B cell (primary cell): ENCODE measurements around the gene IGF1. TPM values are rescaled to one million over a fixed set of nuclear protein-coding genes. Genes with fewer than 3 reads are reported as not detected.

Experiments
- ATAC-seq: fragments of 200-7000 bp; cut with Tn5 transposase; one replicate; pipeline ENCODE4 v1.10.0; 2021; ENCODE audit warnings: low read depth, mild to moderate bottlenecking, moderate number of reproducible peaks, moderate library complexity
- CTCF ChIA-PET: fragments of 350-600 bp; sonication (Branson Sonifier 250); formaldehyde crosslinking; loops from one replicate; lab custom pipeline; 2021; ENCODE audit warnings: antibody characterized with exemption, inconsistent platforms; lab: Charles Lee
- POLR2A ChIA-PET: fragments of 350-600 bp; sonication (Branson Sonifier 250); formaldehyde crosslinking; loops from one replicate; lab custom pipeline; 2021; ENCODE audit warnings: antibody characterized with exemption; lab: Charles Lee
- DNase-seq: peaks from one replicate; pipeline ENCODE4 v3.0.0; 2013
- H2AFZ ChIP-seq: 2 replicates; pipeline ENCODE4 v1.6.1; 2012; ENCODE audit warnings: mild to moderate bottlenecking, low read depth, low read length; ENCODE audit not compliant: insufficient read depth, poor library complexity, severe bottlenecking
- H3K27ac ChIP-seq, 2 donors: 1 replicate in 1 of 2; 2 replicates in 1 of 2; pipeline ENCODE4 v1.5.1; 2012 to 2013; ENCODE audit warnings: low read length in 2 of 2, mild to moderate bottlenecking in 2 of 2, moderate library complexity in 1 of 2
- H3K27me3 ChIP-seq, 4 experiments: fragments of 200-600 bp in 1 of 4; sonication (generic) in 1 of 4; replicated peaks in 1 of 4; 1 replicate in 2 of 4; 2 replicates in 2 of 4; pipeline versions ENCODE4 v1.6.1 to v1.7.0; 2013 to 2016; ENCODE audit warnings: low read length in 3 of 4, mild to moderate bottlenecking in 2 of 4, mixed read lengths in 1 of 4, moderate library complexity in 1 of 4; ENCODE audit not compliant: insufficient read depth in 4 of 4, control insufficient read depth in 3 of 4; ENCODE audit errors: control extremely low read depth in 1 of 4
- H3K36me3 ChIP-seq, 2 experiments: replicated peaks in 1 of 2; 1 replicate in 1 of 2; 2 replicates in 1 of 2; pipeline versions ENCODE4 v1.6.1 to v1.7.1; 2013; ENCODE audit warnings: low read length in 1 of 2; ENCODE audit not compliant: insufficient read depth in 2 of 2, control insufficient read depth in 1 of 2; ENCODE audit errors: control extremely low read depth in 1 of 2, extremely low read depth in 1 of 2
- H3K4me1 ChIP-seq, 2 donors: fragments of 200-600 bp in 1 of 2; sonication (generic) in 1 of 2; 1 replicate in 1 of 2; 2 replicates in 1 of 2; pipeline versions ENCODE4 v1.5.1 to v1.6.1; 2013 to 2017; ENCODE audit warnings: low read length in 2 of 2; ENCODE audit not compliant: control insufficient read depth in 2 of 2, insufficient read depth in 2 of 2
- H3K4me2 ChIP-seq: replicated peaks from 2 replicates; pipeline ENCODE3; 2012; ENCODE audit warnings: mild to moderate bottlenecking, low read depth, low read length; ENCODE audit not compliant: poor library complexity, severe bottlenecking
- H3K4me3 ChIP-seq, 5 experiments: fragments of 200-600 bp in 1 of 5; sonication (generic) in 1 of 5; 1 replicate in 3 of 5; 2 replicates in 2 of 5; pipeline versions ENCODE4 v1.5.1 to v1.7.0; 2011 to 2016; ENCODE audit warnings: low read length in 4 of 5, mild to moderate bottlenecking in 4 of 5, low read depth in 2 of 5, control low read depth in 1 of 5, moderate library complexity in 1 of 5; ENCODE audit not compliant: insufficient read depth in 1 of 5; ENCODE audit errors: control extremely low read depth in 1 of 5, extremely low read depth in 1 of 5
- H3K79me2 ChIP-seq: fragments of 200-600 bp; sonication (generic); one replicate; pipeline ENCODE4 v1.6.0; 2016; ENCODE audit warnings: low read length; ENCODE audit not compliant: control insufficient read depth, insufficient read depth
- H3K9ac ChIP-seq: fragments of 200-600 bp; sonication (generic); 2 replicates; pipeline ENCODE4 v1.6.1; 2017; ENCODE audit warnings: mild to moderate bottlenecking, low read length, moderate library complexity
- H3K9me3 ChIP-seq, 3 donors: one replicate each; pipeline versions ENCODE4 v1.6.1 to v1.7.1; 2013; ENCODE audit warnings: low read length in 2 of 3; ENCODE audit not compliant: control insufficient read depth in 2 of 3, insufficient read depth in 1 of 3; ENCODE audit errors: control extremely low read depth in 1 of 3
- H4K20me1 ChIP-seq: 2 replicates; pipeline ENCODE4 v1.6.0; 2012; ENCODE audit warnings: mild to moderate bottlenecking, low read length; ENCODE audit not compliant: insufficient read depth, control insufficient read depth, poor library complexity, severe bottlenecking
- H3K27ac Mint-ChIP-seq: one replicate; pipeline ENCODE4 v1.8.0; 2021; ENCODE audit warnings: mixed read lengths
- H3K27me3 Mint-ChIP-seq: one replicate; pipeline ENCODE4 v1.8.0; 2021; ENCODE audit warnings: mixed read lengths
- H3K4me1 Mint-ChIP-seq: one replicate; pipeline ENCODE4 v1.8.0; 2021; ENCODE audit warnings: mixed read lengths
- H3K4me3 Mint-ChIP-seq: one replicate; pipeline ENCODE4 v1.8.0; 2021; ENCODE audit warnings: mixed read lengths
- H3K9me3 Mint-ChIP-seq: one replicate; pipeline ENCODE4 v1.8.0; 2022; ENCODE audit warnings: mixed read lengths; ENCODE audit not compliant: insufficient read depth
- EZH2 ChIP-seq: IDR thresholded peaks from 2 replicates; pipeline ENCODE4 v1.6.1; 2012; ENCODE audit warnings: borderline replicate concordance, low read depth, mild to moderate bottlenecking, moderate library complexity, low read length; ENCODE audit not compliant: insufficient read depth, poor library complexity, severe bottlenecking
- WGBS: methylation state at CpG from one replicate; pipeline ENCODE4 v1.1.5; 2013; ENCODE audit warnings: missing lambda C conversion rate; ENCODE audit not compliant: insufficient coverage; 5-methylcytosine and 5-hydroxymethylcytosine counted together
- intact Hi-C: fragments of 100-400 bp; cut with micrococcal nuclease; formaldehyde crosslinking; loops from one replicate; pipeline ENCODE4 v1.10.0; 2022
- polyA plus RNA-seq: library from polyadenylated mRNA; depleted of rRNA; stranded (reverse); fragments of >200 nt; gene quantifications from 2 replicates; pipeline ENCODE4 v1.2.3, GENCODE V29; 2012
- total RNA-seq, 2 donors: library from RNA; stranded (reverse); fragments of 120-200 nt in 1 of 2; gene quantifications; 1 replicate in 1 of 2; 2 replicates in 1 of 2; pipeline versions ENCODE4 v1.2.3 to v1.2.4, GENCODE V29; 2013 to 2022
- TF ChIP-seq, protein P1 (sequence below): fragments of 200-600 bp; IDR thresholded peaks from one replicate; pipeline ENCODE4 v1.8.0; 2022; ENCODE audit warnings: antibody characterized with exemption, mild to moderate bottlenecking

The IGF1 gene
- total and polyA plus RNA-seq, 2 donors (not counting 1 experiment from before 2014, with no cell fraction given), result 0.21 TPM; not detected in 1

DNA sequence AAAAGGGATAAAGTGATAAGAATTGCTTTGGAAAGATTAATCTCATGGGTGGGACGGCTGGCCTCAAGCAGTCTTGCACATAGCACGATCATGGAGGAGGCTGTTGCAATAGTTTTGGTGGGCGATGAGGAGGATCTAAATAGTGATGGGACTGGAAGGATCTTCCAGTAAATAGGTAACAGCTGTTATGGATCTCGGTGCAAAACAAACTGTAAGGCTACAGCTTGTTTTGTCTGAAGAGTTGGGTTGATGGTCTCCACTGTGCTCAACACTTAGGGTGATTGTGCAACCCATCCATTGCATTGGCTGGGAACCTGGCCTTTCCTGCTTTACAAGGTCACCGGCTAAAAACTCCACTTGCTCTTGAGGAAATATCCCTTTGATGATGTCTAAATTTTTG is 21.0 kb downstream of the IGF1 start:
- Mint-ChIP-seq H3K27me3 (peaks cover 18% of the 10 kb centered on the region), H3K27ac (no peak overlapping the region), H3K4me1 (no peaks in the 10 kb centered on the region), H3K4me3 (no peak overlapping the region), H3K9me3 (no peaks in the 10 kb centered on the region)
- H3K27me3 ChIP-seq, result peaks cover 0 to 2% (median 0%) of the 10 kb centered on the region in 4 experiments
- TF ChIP-seq, protein P1, sequence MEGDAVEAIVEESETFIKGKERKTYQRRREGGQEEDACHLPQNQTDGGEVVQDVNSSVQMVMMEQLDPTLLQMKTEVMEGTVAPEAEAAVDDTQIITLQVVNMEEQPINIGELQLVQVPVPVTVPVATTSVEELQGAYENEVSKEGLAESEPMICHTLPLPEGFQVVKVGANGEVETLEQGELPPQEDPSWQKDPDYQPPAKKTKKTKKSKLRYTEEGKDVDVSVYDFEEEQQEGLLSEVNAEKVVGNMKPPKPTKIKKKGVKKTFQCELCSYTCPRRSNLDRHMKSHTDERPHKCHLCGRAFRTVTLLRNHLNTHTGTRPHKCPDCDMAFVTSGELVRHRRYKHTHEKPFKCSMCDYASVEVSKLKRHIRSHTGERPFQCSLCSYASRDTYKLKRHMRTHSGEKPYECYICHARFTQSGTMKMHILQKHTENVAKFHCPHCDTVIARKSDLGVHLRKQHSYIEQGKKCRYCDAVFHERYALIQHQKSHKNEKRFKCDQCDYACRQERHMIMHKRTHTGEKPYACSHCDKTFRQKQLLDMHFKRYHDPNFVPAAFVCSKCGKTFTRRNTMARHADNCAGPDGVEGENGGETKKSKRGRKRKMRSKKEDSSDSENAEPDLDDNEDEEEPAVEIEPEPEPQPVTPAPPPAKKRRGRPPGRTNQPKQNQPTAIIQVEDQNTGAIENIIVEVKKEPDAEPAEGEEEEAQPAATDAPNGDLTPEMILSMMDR, result no peak
- TF ChIP-seq EZH2, result no peak
- H3K4me1 ChIP-seq, result no peaks in the 10 kb centered on the region
- CTCF ChIA-PET, result no interaction called here
- H3K9me3 ChIP-seq, result no peaks in the 10 kb centered on the region
- H3K9ac ChIP-seq, result no peak overlapping the region
- no peak for DNase-seq
- no peak overlapping the region for H3K4me3 ChIP-seq
- H3K79me2 ChIP-seq, result no peaks in the 10 kb centered on the region
- no peak for ATAC-seq
- intact Hi-C loops, result no loop called here
- no peaks in the 10 kb centered on the region for H4K20me1 ChIP-seq
- H3K4me2 ChIP-seq, result no peak overlapping the region
- no peak overlapping the region for H3K27ac ChIP-seq
- POLR2A ChIA-PET, result no interaction called here
- H3K36me3 ChIP-seq, result no peaks in the 10 kb centered on the region
- no peak overlapping the region for H2AFZ ChIP-seq
- 93% methylated on average over 4 of the region's 5 CpGs for WGBS

DNA sequence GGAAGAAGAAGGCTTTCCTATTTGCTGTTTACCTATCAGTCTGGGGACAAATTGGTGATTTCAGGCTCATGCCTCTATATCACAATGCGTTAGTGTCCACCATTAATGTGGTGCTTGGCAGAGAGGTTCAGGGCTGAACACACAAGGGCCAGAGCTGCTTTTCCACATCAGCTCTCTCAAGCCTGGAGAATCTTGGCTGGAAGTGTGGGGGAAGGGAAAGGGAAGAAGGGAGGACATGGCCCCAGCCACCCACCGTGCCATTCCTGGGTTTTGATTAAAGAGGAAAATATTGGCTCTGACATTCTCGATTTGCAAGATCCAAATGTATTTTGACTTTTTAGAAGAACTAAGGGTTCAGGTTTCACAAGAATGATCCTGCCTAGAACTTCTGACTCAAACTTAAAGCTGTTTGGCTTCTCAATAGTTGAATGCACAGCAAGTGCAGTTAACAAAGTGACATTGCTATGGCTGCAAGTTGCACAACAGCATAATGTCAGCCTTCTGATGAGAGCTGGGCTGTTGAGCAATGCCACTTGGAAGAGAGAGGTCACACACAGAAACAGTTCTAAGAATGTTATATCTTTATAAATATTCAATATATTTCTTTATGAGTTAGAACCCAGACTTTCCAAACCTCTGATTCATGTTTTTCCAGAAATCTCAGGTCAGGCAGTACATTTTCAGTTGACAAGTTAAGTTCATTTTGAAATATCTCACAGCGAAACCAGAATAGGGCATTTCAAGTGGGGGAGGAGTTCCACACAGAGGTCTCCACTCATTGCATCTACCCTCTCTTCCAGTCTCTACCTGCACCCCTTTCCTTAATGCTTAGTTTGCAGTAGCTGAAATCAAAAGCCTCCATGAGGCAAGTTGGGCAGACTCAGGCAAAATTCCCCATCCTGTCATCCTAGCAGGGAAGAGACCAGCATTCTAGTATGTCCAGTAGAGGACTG is 25.3 kb downstream of the IGF1 start:
- Mint-ChIP-seq H3K4me3 (no peak overlapping the region), H3K27ac (no peak overlapping the region), H3K27me3 (peaks cover 7% of the 10 kb centered on the region), H3K4me1 (no peaks in the 10 kb centered on the region), H3K9me3 (no peaks in the 10 kb centered on the region)
- ChIA-PET CTCF (no interaction called here), POLR2A (no interaction called here)
- H3K9ac ChIP-seq, result no peak overlapping the region
- peaks cover 0 to 2% (median 0%) of the 10 kb centered on the region in 4 experiments for H3K27me3 ChIP-seq
- H2AFZ ChIP-seq, result no peak overlapping the region
- H3K4me1 ChIP-seq, result no peaks in the 10 kb centered on the region
- no peak overlapping the region for H3K4me3 ChIP-seq
- DNase-seq (no peak), ATAC-seq (no peak)
- intact Hi-C loops, result no loop called here
- 84% methylated on average over 3 of the region's 4 CpGs for WGBS
- H3K27ac ChIP-seq, result no peak overlapping the region
- no peaks in the 10 kb centered on the region for H4K20me1 ChIP-seq
- no peaks in the 10 kb centered on the region for H3K9me3 ChIP-seq
- H3K79me2 ChIP-seq, result no peaks in the 10 kb centered on the region
- TF ChIP-seq, protein P1, result no peak
- TF ChIP-seq EZH2, result no peak
- no peak overlapping the region for H3K4me2 ChIP-seq
- no peaks in the 10 kb centered on the region for H3K36me3 ChIP-seq
